ENCODE measurements around the gene SPSB1. TPM values are rescaled to one million over a fixed set of nuclear protein-coding genes. Genes with fewer than 3 reads are reported as not detected.

The SPSB1 gene
- total RNA-seq, 4 donors from 2014 or later, result 28.3 to 49.2 (median 42.1) TPM

DNA sequence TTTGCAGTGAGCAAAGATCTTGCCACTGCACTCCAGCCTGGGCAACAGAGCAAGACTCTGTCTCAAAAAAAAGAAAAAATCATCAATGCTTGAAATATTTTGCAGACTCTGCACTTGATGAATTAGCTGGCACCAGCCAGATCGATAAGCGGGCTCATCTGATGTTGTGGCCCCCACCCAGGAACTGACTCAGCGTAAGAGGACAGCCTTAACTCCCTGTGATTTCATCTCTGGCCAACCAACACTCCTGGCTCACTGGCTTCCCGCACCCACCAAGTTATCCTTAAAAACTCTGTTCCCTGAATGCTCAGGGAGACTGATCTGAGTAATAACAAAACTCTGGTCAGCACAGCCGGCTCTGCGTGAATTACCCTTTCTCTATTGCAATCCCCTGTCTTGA, 98.9 kb downstream of the SPSB1 start:
- 77% methylated on average over 6 of the region's 6 CpGs for WGBS
- peaks cover 8% of the 10 kb centered on the region for H3K4me1 ChIP-seq

DNA sequence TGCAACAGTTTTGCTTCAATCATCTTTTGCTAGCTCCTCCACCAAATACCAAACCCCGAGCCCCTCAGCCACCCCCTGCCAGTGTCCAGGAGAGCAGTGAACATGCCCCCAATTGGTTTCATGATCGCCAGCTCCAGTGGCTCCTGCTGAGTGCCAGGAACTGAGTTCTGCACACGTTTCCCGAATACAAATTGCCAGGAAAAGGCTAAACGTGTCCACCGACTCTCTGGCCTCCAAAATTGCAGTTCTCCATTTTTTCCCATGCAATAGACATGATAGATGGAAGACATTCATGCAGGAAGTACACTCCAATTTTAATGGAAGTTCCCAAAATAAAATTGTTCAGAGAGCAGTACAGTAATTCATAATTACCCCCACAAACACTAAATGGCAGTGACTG, 101.3 kb downstream of the SPSB1 start:
- no peak overlapping the region for H3K27ac ChIP-seq
- H3K4me3 ChIP-seq, result no peak overlapping the region
- H3K9me3 ChIP-seq, result no peaks in the 10 kb centered on the region
- H3K36me3 ChIP-seq, result no peaks in the 10 kb centered on the region
- no peak for DNase-seq (ENCODE audit: low spot score in 2 of 2)
- no peak for TF ChIP-seq POLR2AphosphoS5 (IDR thresholded peaks at IDR 0.05)
- TF ChIP-seq EP300 (IDR thresholded peaks at IDR 0.05), result no peak
- TF ChIP-seq, protein P1, sequence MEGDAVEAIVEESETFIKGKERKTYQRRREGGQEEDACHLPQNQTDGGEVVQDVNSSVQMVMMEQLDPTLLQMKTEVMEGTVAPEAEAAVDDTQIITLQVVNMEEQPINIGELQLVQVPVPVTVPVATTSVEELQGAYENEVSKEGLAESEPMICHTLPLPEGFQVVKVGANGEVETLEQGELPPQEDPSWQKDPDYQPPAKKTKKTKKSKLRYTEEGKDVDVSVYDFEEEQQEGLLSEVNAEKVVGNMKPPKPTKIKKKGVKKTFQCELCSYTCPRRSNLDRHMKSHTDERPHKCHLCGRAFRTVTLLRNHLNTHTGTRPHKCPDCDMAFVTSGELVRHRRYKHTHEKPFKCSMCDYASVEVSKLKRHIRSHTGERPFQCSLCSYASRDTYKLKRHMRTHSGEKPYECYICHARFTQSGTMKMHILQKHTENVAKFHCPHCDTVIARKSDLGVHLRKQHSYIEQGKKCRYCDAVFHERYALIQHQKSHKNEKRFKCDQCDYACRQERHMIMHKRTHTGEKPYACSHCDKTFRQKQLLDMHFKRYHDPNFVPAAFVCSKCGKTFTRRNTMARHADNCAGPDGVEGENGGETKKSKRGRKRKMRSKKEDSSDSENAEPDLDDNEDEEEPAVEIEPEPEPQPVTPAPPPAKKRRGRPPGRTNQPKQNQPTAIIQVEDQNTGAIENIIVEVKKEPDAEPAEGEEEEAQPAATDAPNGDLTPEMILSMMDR (IDR thresholded peaks at IDR 0.05), result no peak
- no peak for TF ChIP-seq POLR2A (IDR thresholded peaks at IDR 0.05)
- peaks cover 7% of the 10 kb centered on the region for H3K4me1 ChIP-seq
- no peaks in the 10 kb centered on the region for H3K27me3 ChIP-seq
- WGBS, result 87% methylated on average over 6 of the region's 6 CpGs

More for the DNA sequence above, 98.9 kb downstream of the SPSB1 start:
- TF ChIP-seq, protein P1 (IDR thresholded peaks at IDR 0.05), result no peak
- TF ChIP-seq EP300 (IDR thresholded peaks at IDR 0.05) (no peak), POLR2A (IDR thresholded peaks at IDR 0.05) (no peak), POLR2AphosphoS5 (IDR thresholded peaks at IDR 0.05) (no peak)
- H3K36me3 ChIP-seq, result no peaks in the 10 kb centered on the region
- no peaks in the 10 kb centered on the region for H3K27me3 ChIP-seq
- no peak overlapping the region for H3K4me3 ChIP-seq
- no peak for DNase-seq (ENCODE audit: low spot score in 2 of 2)
- H3K27ac ChIP-seq, result no peak overlapping the region
- H3K9me3 ChIP-seq, result no peaks in the 10 kb centered on the region

DNA sequence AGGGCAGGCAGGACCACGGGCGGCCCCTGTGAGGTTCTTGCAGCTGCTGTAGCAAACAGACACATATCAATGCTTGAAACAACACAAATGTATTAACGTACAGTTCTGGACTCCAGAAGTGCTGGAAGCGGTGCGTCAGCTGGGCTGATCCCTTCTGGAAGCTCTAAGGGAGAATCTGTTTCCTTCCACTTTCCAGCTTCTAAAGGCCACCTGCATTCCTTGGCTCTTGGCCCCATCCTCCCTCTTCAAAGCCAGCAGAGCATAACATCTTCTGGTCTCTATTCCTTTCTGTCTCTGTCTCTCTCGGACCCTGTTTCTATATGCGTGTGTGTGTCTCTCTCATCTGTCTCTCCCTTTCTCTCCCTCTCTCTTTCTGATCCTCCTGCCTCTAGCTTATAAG, 102.3 kb downstream of the SPSB1 start:
- DNase-seq (ENCODE audit: low spot score in 2 of 2), result no peak
- Histone ChIP-seq H3K9me3 (no peaks in the 10 kb centered on the region), H3K27ac (no peak overlapping the region), H3K27me3 (no peaks in the 10 kb centered on the region), H3K36me3 (no peaks in the 10 kb centered on the region), H3K4me1 (peaks cover 15% of the 10 kb centered on the region), H3K4me3 (no peak overlapping the region)
- TF ChIP-seq POLR2A (IDR thresholded peaks at IDR 0.05) (no peak), EP300 (IDR thresholded peaks at IDR 0.05) (no peak), POLR2AphosphoS5 (IDR thresholded peaks at IDR 0.05) (no peak)
- TF ChIP-seq, protein P1 (IDR thresholded peaks at IDR 0.05), result no peak
- 95% methylated on average over 7 of the region's 7 CpGs for WGBS

DNA sequence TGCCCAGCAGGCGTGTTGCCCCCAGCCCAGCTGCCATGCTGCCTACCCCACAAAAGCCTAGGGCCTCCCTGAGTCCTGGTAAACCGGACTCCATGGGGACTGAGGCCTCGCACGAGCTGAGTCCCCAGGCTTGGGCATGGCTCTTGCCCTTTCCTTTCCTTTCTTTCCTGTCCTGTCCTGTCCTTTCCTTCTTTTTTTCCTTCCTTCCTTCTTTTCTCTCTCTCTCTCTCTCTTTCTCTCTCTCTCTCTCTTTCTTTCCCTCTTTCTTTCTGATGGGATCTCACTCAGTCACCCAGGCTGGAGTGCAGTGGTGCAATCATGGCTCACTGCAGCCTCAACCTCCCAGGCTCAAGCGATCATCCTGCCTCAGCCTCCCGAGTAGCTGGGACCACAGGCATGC, 104.4 kb downstream of the SPSB1 start:
- 92% methylated on average over 6 of the region's 6 CpGs for WGBS
- TF ChIP-seq POLR2AphosphoS5 (IDR thresholded peaks at IDR 0.05), result no peak
- TF ChIP-seq, protein P1 (IDR thresholded peaks at IDR 0.05), result no peak
- no peak for TF ChIP-seq POLR2A (IDR thresholded peaks at IDR 0.05)
- TF ChIP-seq EP300 (IDR thresholded peaks at IDR 0.05), result no peak
- no peak overlapping the region for H3K4me3 ChIP-seq
- no peak overlapping the region for H3K27ac ChIP-seq
- no peaks in the 10 kb centered on the region for H3K9me3 ChIP-seq
- H3K4me1 ChIP-seq, result peaks cover 24% of the 10 kb centered on the region
- DNase-seq (ENCODE audit: low spot score in 2 of 2), result no peak
- H3K27me3 ChIP-seq, result no peaks in the 10 kb centered on the region
- no peaks in the 10 kb centered on the region for H3K36me3 ChIP-seq

DNA sequence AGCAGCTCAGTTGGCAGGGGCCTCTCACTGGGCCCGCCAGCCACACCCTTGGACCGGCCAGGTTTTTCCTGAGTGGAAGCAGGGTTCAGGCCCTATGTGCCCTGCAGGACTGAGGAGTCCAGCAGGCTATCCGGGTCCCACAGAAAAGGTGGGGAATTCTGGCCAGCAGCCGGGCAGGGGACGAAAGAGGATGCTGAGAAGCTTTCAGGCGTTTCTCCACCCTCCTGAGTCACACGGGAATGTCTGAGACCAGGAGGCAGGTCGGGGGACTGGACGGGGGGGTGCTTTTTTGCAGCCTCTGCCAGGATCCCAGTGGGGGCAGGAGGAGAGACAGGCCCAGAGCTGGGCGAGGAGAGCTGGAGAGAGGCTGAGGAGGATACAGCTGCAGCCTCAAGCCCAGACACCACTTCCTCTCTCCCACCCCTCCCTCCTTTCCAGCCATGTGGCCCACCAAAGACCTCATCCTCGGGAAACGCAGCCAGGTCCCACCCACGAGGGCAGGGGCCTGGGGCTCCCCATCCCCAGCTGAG, 105.4 kb downstream of the SPSB1 start:
- Histone ChIP-seq H3K27ac (no peak overlapping the region), H3K4me3 (no peak overlapping the region), H3K27me3 (no peaks in the 10 kb centered on the region), H3K36me3 (no peaks in the 10 kb centered on the region), H3K4me1 (peaks cover 24% of the 10 kb centered on the region), H3K9me3 (no peaks in the 10 kb centered on the region)
- 43% methylated on average over 11 of the region's 13 CpGs for WGBS
- TF ChIP-seq, protein P1 (IDR thresholded peaks at IDR 0.05), result no peak
- TF ChIP-seq POLR2A (IDR thresholded peaks at IDR 0.05) (no peak), EP300 (IDR thresholded peaks at IDR 0.05) (no peak), POLR2AphosphoS5 (IDR thresholded peaks at IDR 0.05) (no peak)
- DNase-seq (ENCODE audit: low spot score in 2 of 2), result no peak
